ENCODE results near the gene C3orf20. TPM values are rescaled to one million over a fixed set of nuclear protein-coding genes. Genes with fewer than 3 reads are reported as not detected.

The C3orf20 gene
- total RNA-seq, 1 donor from 2014 or later: not detected

- H3K36me3 Mint-ChIP-seq (ENCODE audit: low read depth): no peaks in the 10 kb centered on the region
- peaks cover 39% of the 10 kb centered on the region for H3K27me3 Mint-ChIP-seq (ENCODE audit: low read depth)
These were observed 119.5 kb downstream of the C3orf20 start for GRCh38 chr3:14794435-14794834.

GRCh38 chr3:14795996-14796395 is 121.1 kb downstream of the C3orf20 start:
- peak; percentile 2 for DNase-seq (ENCODE audit: low spot score)
- Mint-ChIP-seq H3K27me3 (ENCODE audit: low read depth) (peaks cover 31% of the 10 kb centered on the region), H3K4me3 (ENCODE audit: unreplicated experiment) (no peak overlapping the region), H3K36me3 (ENCODE audit: low read depth) (no peaks in the 10 kb centered on the region), H3K4me1 (ENCODE audit: low read depth) (peaks cover 4% of the 10 kb centered on the region), H3K9me3 (ENCODE audit: low read depth) (peaks cover 3% of the 10 kb centered on the region), H3K27ac (ENCODE audit: unreplicated experiment) (no peak overlapping the region)
- TF ChIP-seq CTCF (IDR thresholded peaks at IDR 0.05): no peak

More at GRCh38 chr3:14794435-14794834, 119.5 kb downstream of the C3orf20 start:
- no peak for TF ChIP-seq CTCF (IDR thresholded peaks at IDR 0.05)
- peaks cover 4% of the 10 kb centered on the region for H3K4me1 Mint-ChIP-seq (ENCODE audit: low read depth)
- H3K4me3 Mint-ChIP-seq (ENCODE audit: unreplicated experiment): no peak overlapping the region
- DNase-seq (ENCODE audit: low spot score): no peak
- H3K9me3 Mint-ChIP-seq (ENCODE audit: low read depth): peaks cover 3% of the 10 kb centered on the region
- H3K27ac Mint-ChIP-seq (ENCODE audit: unreplicated experiment): no peak overlapping the region

- peaks cover 4% of the 10 kb centered on the region for H3K4me1 Mint-ChIP-seq (ENCODE audit: low read depth)
- peaks cover 3% of the 10 kb centered on the region for H3K9me3 Mint-ChIP-seq (ENCODE audit: low read depth)
- TF ChIP-seq CTCF (IDR thresholded peaks at IDR 0.05): no peak
- no peak overlapping the region for H3K27ac Mint-ChIP-seq (ENCODE audit: unreplicated experiment)
- DNase-seq (ENCODE audit: low spot score): peak; percentile 33
- peaks cover 28% of the 10 kb centered on the region for H3K27me3 Mint-ChIP-seq (ENCODE audit: low read depth)
- no peak overlapping the region for H3K4me3 Mint-ChIP-seq (ENCODE audit: unreplicated experiment)
- no peaks in the 10 kb centered on the region for H3K36me3 Mint-ChIP-seq (ENCODE audit: low read depth)
These were observed 121.6 kb downstream of the C3orf20 start for GRCh38 chr3:14796403-14797077.

- Mint-ChIP-seq H3K27me3 (ENCODE audit: low read depth) (peaks cover 34% of the 10 kb centered on the region), H3K4me1 (ENCODE audit: low read depth) (peaks cover 4% of the 10 kb centered on the region), H3K4me3 (ENCODE audit: unreplicated experiment) (no peak overlapping the region), H3K27ac (ENCODE audit: unreplicated experiment) (no peak overlapping the region), H3K36me3 (ENCODE audit: low read depth) (no peaks in the 10 kb centered on the region), H3K9me3 (ENCODE audit: low read depth) (peaks cover 3% of the 10 kb centered on the region)
- DNase-seq (ENCODE audit: low spot score): peak; percentile 70
- no peak for TF ChIP-seq CTCF (IDR thresholded peaks at IDR 0.05)
These were observed 122.8 kb downstream of the C3orf20 start for GRCh38 chr3:14797731-14798130.

- H3K4me1 Mint-ChIP-seq (ENCODE audit: low read depth): peaks cover 3% of the 10 kb centered on the region
- no peak overlapping the region for H3K4me3 Mint-ChIP-seq (ENCODE audit: unreplicated experiment)
- no peaks in the 10 kb centered on the region for H3K36me3 Mint-ChIP-seq (ENCODE audit: low read depth)
- H3K27me3 Mint-ChIP-seq (ENCODE audit: low read depth): peaks cover 36% of the 10 kb centered on the region
- H3K9me3 Mint-ChIP-seq (ENCODE audit: low read depth): peaks cover 3% of the 10 kb centered on the region
- H3K27ac Mint-ChIP-seq (ENCODE audit: unreplicated experiment): no peak overlapping the region
- peak; percentile 47 for DNase-seq (ENCODE audit: low spot score)
- TF ChIP-seq CTCF (IDR thresholded peaks at IDR 0.05): no peak
These were observed 123.3 kb downstream of the C3orf20 start for GRCh38 chr3:14798231-14798630.

Measured in chondrocyte (in vitro differentiated cells).